ENCODE data around the gene LRFN2. TPM values are rescaled to one million over a fixed set of nuclear protein-coding genes. Genes with fewer than 3 reads are reported as not detected.

The LRFN2 gene
- total RNA-seq, 6 donors from 2014 or later: 0.06 to 0.20 TPM; not detected in 4

GRCh38 chr6:40629463-40629862, 42.3 kb upstream of the LRFN2 start:
- ATAC-seq (ENCODE audit: low FRiP score in 2 of 2) (no peak), DNase-seq (no peak)
- no peak overlapping the region for H3K4me3 ChIP-seq
- H3K27ac ChIP-seq: no peak overlapping the region
- no peaks in the 10 kb centered on the region for H3K4me1 ChIP-seq
- TF ChIP-seq, protein P1, sequence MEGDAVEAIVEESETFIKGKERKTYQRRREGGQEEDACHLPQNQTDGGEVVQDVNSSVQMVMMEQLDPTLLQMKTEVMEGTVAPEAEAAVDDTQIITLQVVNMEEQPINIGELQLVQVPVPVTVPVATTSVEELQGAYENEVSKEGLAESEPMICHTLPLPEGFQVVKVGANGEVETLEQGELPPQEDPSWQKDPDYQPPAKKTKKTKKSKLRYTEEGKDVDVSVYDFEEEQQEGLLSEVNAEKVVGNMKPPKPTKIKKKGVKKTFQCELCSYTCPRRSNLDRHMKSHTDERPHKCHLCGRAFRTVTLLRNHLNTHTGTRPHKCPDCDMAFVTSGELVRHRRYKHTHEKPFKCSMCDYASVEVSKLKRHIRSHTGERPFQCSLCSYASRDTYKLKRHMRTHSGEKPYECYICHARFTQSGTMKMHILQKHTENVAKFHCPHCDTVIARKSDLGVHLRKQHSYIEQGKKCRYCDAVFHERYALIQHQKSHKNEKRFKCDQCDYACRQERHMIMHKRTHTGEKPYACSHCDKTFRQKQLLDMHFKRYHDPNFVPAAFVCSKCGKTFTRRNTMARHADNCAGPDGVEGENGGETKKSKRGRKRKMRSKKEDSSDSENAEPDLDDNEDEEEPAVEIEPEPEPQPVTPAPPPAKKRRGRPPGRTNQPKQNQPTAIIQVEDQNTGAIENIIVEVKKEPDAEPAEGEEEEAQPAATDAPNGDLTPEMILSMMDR (IDR thresholded peaks at IDR 0.05): no peak
- TF ChIP-seq POLR2A (IDR thresholded peaks at IDR 0.05): no peak
- TF ChIP-seq POLR2AphosphoS5 (IDR thresholded peaks at IDR 0.05): no peak
- H3K36me3 ChIP-seq: no peaks in the 10 kb centered on the region
- 92 to 97% methylated on average over 6 of the region's 6 CpGs for WGBS, 2 donors
- no peaks in the 10 kb centered on the region for H3K27me3 ChIP-seq
- no peaks in the 10 kb centered on the region for H3K9me3 ChIP-seq

DNA sequence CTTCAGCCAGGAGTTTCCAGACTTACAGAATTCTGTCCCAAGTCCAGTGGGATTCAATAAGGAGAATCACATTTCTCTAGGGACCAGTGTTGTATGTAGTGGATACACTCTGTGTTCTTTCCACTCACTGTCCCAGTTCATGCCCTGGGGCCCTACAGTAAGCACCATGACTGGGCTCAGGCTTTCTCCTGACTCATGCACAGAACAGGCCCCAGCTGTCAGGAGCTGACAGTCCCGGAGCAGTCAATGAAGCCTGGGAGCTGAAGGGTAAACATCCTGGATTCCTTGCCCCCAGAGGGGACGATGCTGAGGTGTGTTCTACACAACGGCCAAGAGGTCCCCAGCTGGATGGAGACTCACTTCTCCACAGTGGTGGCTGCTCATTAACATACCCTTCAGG, 40.2 kb upstream of the LRFN2 start:
- H3K4me3 ChIP-seq: no peak overlapping the region
- TF ChIP-seq POLR2A (IDR thresholded peaks at IDR 0.05) (no peak), POLR2AphosphoS5 (IDR thresholded peaks at IDR 0.05) (no peak)
- no peaks in the 10 kb centered on the region for H3K4me1 ChIP-seq
- ATAC-seq (ENCODE audit: low FRiP score in 2 of 2) (no peak), DNase-seq (no peak)
- 59 to 80% methylated on average over 1 to 3 of the region's 3 CpGs for WGBS, 2 donors
- H3K9me3 ChIP-seq: no peaks in the 10 kb centered on the region
- H3K27ac ChIP-seq: no peak overlapping the region
- H3K27me3 ChIP-seq: no peaks in the 10 kb centered on the region
- no peaks in the 10 kb centered on the region for H3K36me3 ChIP-seq

DNA sequence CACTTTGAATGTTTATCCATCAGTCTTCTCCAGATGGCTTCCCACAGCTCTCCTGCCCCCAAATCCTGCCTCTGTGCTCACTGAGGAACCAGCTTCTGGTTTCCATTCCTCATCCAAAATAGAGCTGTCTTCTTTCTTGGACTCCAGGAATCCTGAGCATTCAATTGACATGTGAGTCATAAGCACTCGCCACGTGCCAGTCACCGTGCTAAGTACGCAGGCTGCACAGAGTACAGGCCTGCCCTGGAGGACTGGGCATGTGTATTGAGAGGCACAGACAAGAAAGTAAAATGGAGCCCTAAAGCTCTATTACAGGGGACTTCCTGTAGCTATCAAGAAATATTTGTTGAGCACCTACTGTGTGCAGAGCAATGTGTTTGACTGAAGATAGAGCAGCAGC, 39.7 kb upstream of the LRFN2 start:
- DNase-seq (no peak), ATAC-seq (ENCODE audit: low FRiP score in 2 of 2) (no peak)
- 94 to 97% methylated on average over 4 of the region's 4 CpGs for WGBS, 2 donors
- Histone ChIP-seq H3K4me1 (no peaks in the 10 kb centered on the region), H3K36me3 (no peaks in the 10 kb centered on the region), H3K9me3 (no peaks in the 10 kb centered on the region), H3K27ac (no peak overlapping the region), H3K4me3 (no peak overlapping the region), H3K27me3 (no peaks in the 10 kb centered on the region)
- TF ChIP-seq POLR2AphosphoS5 (IDR thresholded peaks at IDR 0.05) (no peak), POLR2A (IDR thresholded peaks at IDR 0.05) (no peak), EP300 (IDR thresholded peaks at IDR 0.05) (no peak)
- TF ChIP-seq, protein P1 (IDR thresholded peaks at IDR 0.05): no peak

- DNase-seq (no peak), ATAC-seq (ENCODE audit: low FRiP score in 2 of 2) (no peak)
- WGBS, 2 donors: 67 to 80% methylated on average over 3 of the region's 3 CpGs
- no peaks in the 10 kb centered on the region for H3K9me3 ChIP-seq
- TF ChIP-seq, protein P1 (IDR thresholded peaks at IDR 0.05): no peak
- TF ChIP-seq POLR2A (IDR thresholded peaks at IDR 0.05) (no peak), EP300 (IDR thresholded peaks at IDR 0.05) (no peak)
- no peaks in the 10 kb centered on the region for H3K27me3 ChIP-seq
- H3K4me3 ChIP-seq: no peak overlapping the region
- no peaks in the 10 kb centered on the region for H3K4me1 ChIP-seq
- H3K27ac ChIP-seq: no peak overlapping the region
- H3K36me3 ChIP-seq: no peaks in the 10 kb centered on the region
Measured at GRCh38 chr6:40623932-40624331, 36.8 kb upstream of the LRFN2 start.

GRCh38 chr6:40623178-40623577, 36.0 kb upstream of the LRFN2 start:
- no peak for ATAC-seq (ENCODE audit: low FRiP score in 2 of 2)
- DNase-seq: no peak
- no peak overlapping the region for H3K4me3 ChIP-seq
- no peak for TF ChIP-seq POLR2A (IDR thresholded peaks at IDR 0.05)
- TF ChIP-seq POLR2AphosphoS5 (IDR thresholded peaks at IDR 0.05): no peak
- TF ChIP-seq, protein P1 (IDR thresholded peaks at IDR 0.05): no peak
- TF ChIP-seq EP300 (IDR thresholded peaks at IDR 0.05): no peak
- H3K27ac ChIP-seq: no peak overlapping the region
- H3K36me3 ChIP-seq: no peaks in the 10 kb centered on the region
- no peaks in the 10 kb centered on the region for H3K27me3 ChIP-seq
- WGBS, 2 donors: 76 to 79% methylated on average over 5 of the region's 5 CpGs
- H3K9me3 ChIP-seq: no peaks in the 10 kb centered on the region
- no peaks in the 10 kb centered on the region for H3K4me1 ChIP-seq
